ENCODE measurements around the gene KLK13. TPM values are rescaled to one million over a fixed set of nuclear protein-coding genes. Genes with fewer than 3 reads are reported as not detected.

The KLK13 gene
- polyA plus RNA-seq, 1 experiment: not detected

GRCh38 chr19:51100601-51101000, 35.7 kb upstream of the KLK13 start:
- TF ChIP-seq CTCF (IDR thresholded peaks at IDR 0.05; ENCODE audit: insufficient read depth, low read depth, low read length): no peak
- H3K27me3 ChIP-seq (ENCODE audit: control insufficient read depth, insufficient read depth, low read length): no peaks in the 10 kb centered on the region
- H3K36me3 ChIP-seq (ENCODE audit: control insufficient read depth, insufficient read depth, low read length): peaks cover 16% of the 10 kb centered on the region
- ChIA-PET POLR2A (no interaction called here), CTCF (no interaction called here)
- no peak overlapping the region for H3K4me3 ChIP-seq (ENCODE audit: low read depth, low read length)
- no peak for DNase-seq (ENCODE audit: low read depth)

- CTCF ChIA-PET: interaction anchor here (1.1 kb wide), 1 partner anchor 9 kb away, joined by 3 read pairs; no protein-coding TSS in a partner anchor
- no peak for DNase-seq (ENCODE audit: low read depth)
- POLR2A ChIA-PET: no interaction called here
These were observed 34.1 kb upstream of the KLK13 start for GRCh38 chr19:51099047-51099382.

GRCh38 chr19:51098365-51099046, 33.6 kb upstream of the KLK13 start:
- Histone ChIP-seq H3K36me3 (ENCODE audit: control insufficient read depth, insufficient read depth, low read length) (peaks cover 9% of the 10 kb centered on the region), H3K4me3 (ENCODE audit: low read depth, low read length) (no peak overlapping the region), H3K27me3 (ENCODE audit: control insufficient read depth, insufficient read depth, low read length) (no peaks in the 10 kb centered on the region)
- CTCF ChIA-PET: no interaction called here
- no peak for DNase-seq (ENCODE audit: low read depth)
- POLR2A ChIA-PET: no interaction called here
- no peak for TF ChIP-seq CTCF (IDR thresholded peaks at IDR 0.05; ENCODE audit: insufficient read depth, low read depth, low read length)

More at GRCh38 chr19:51099047-51099382, 34.1 kb upstream of the KLK13 start:
- Histone ChIP-seq H3K36me3 (ENCODE audit: control insufficient read depth, insufficient read depth, low read length) (peaks cover 12% of the 10 kb centered on the region), H3K27me3 (ENCODE audit: control insufficient read depth, insufficient read depth, low read length) (no peaks in the 10 kb centered on the region), H3K4me3 (ENCODE audit: low read depth, low read length) (no peak overlapping the region)
- no peak for TF ChIP-seq CTCF (IDR thresholded peaks at IDR 0.05; ENCODE audit: insufficient read depth, low read depth, low read length)

- Histone ChIP-seq H3K36me3 (ENCODE audit: control insufficient read depth, insufficient read depth, low read length) (peaks cover 9% of the 10 kb centered on the region), H3K27me3 (ENCODE audit: control insufficient read depth, insufficient read depth, low read length) (no peaks in the 10 kb centered on the region), H3K4me3 (ENCODE audit: low read depth, low read length) (no peak overlapping the region)
- TF ChIP-seq CTCF (IDR thresholded peaks at IDR 0.05; ENCODE audit: insufficient read depth, low read depth, low read length): no peak
- POLR2A ChIA-PET: no interaction called here
- CTCF ChIA-PET: no interaction called here
- DNase-seq (ENCODE audit: low read depth): no peak
These were observed 32.9 kb upstream of the KLK13 start for GRCh38 chr19:51097796-51098195.

- peaks cover 7% of the 10 kb centered on the region for H3K36me3 ChIP-seq (ENCODE audit: control insufficient read depth, insufficient read depth, low read length)
- DNase-seq (ENCODE audit: low read depth): no peak
- ChIA-PET POLR2A (no interaction called here), CTCF (interaction anchor here (0.7 to 1.5 kb wide), 8 partner anchors 13 to 591 kb away, joined by 3 to 6 read pairs (median 4); no protein-coding TSS in a partner anchor)
- peak; percentile 71 for TF ChIP-seq CTCF (IDR thresholded peaks at IDR 0.05; ENCODE audit: insufficient read depth, low read depth, low read length)
- H3K27me3 ChIP-seq (ENCODE audit: control insufficient read depth, insufficient read depth, low read length): no peaks in the 10 kb centered on the region
- H3K4me3 ChIP-seq (ENCODE audit: low read depth, low read length): no peak overlapping the region
These were observed 32.4 kb upstream of the KLK13 start for GRCh38 chr19:51097166-51097738.

All from BJ (cell line).